22Rv1 (cell line): Measurements from ENCODE around the gene UMODL1.

ENCODE experiments used
- H3K27ac ChIP-seq: fragments of 450-650 bp; 2 replicates; pipeline ENCODE4 v1.5.1; 2017
- ZFX ChIP-seq: fragments of 450-650 bp; IDR thresholded peaks from 2 replicates; pipeline ENCODE4 v1.6.1; 2017; ENCODE audit warnings: antibody characterized with exemption, borderline replicate concordance
- TF ChIP-seq, protein P1 (sequence below): fragments of 450-650 bp; IDR thresholded peaks from 2 replicates; pipeline ENCODE4 v1.5.1; 2017; ENCODE audit warnings: mild to moderate bottlenecking

The UMODL1 gene

DNA sequence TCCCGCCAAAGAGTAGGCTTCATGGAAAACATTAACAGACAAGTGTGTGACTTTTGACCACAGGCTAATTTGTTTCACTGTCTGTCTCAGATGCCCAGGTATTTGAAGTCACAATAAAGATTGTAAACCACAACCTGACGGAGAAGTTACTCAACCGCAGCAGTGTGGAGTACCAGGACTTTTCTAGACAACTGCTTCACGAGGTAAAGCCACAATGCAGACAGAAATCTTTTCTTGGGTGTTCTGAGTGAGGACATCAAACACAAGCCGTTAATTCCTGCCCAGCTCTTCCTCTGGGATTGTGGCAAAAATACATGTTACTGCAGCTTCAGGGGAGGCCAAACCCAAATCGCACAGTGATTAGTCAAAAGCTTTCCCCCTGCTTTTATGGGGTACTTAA lies 31.0 kb downstream of the UMODL1 start:
- H3K27ac ChIP-seq: no peak overlapping the region
- TF ChIP-seq ZFX: no peak
- TF ChIP-seq, protein P1, sequence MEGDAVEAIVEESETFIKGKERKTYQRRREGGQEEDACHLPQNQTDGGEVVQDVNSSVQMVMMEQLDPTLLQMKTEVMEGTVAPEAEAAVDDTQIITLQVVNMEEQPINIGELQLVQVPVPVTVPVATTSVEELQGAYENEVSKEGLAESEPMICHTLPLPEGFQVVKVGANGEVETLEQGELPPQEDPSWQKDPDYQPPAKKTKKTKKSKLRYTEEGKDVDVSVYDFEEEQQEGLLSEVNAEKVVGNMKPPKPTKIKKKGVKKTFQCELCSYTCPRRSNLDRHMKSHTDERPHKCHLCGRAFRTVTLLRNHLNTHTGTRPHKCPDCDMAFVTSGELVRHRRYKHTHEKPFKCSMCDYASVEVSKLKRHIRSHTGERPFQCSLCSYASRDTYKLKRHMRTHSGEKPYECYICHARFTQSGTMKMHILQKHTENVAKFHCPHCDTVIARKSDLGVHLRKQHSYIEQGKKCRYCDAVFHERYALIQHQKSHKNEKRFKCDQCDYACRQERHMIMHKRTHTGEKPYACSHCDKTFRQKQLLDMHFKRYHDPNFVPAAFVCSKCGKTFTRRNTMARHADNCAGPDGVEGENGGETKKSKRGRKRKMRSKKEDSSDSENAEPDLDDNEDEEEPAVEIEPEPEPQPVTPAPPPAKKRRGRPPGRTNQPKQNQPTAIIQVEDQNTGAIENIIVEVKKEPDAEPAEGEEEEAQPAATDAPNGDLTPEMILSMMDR: no peak

DNA sequence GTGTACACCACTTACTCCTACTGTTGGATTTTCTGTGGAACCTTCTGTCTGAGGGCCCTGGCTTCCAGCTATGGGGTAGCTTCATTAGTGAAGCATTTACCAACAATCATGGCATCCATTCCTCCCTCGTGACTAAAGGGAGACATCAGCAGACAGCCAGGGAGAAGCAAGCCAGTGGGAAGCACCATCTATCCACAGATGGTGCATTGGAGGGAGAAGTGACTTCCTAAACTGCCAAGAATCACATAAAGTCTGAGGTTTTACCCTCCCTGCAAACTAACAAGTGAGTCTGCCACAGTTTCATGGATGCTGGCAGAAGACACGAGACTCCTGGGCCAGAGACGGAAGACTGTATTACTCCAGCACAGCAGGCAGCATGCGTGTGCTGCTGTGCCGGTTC lies 31.4 kb downstream of the UMODL1 start:
- no peak for TF ChIP-seq ZFX
- TF ChIP-seq, protein P1: no peak
- no peak overlapping the region for H3K27ac ChIP-seq

DNA sequence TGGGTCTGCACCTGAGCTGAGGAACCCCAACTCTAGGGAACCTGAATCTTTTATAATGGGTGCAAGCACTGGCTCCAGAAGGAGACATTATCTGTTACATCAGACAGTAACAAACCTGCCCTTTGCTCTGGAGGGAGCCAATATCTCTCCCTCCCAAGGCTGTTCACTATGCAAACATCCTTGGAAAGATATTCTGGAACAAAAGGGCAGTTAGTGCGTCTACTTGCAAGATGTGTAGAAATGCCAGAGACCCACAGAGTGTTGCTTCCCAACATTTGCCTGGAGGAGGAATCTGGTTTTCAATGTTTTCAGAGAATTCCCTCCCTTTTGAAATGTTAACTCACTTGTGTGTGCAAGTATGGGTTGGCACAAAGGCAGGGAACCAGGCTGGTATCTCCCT lies 31.9 kb downstream of the UMODL1 start:
- TF ChIP-seq ZFX: no peak
- TF ChIP-seq, protein P1: no peak

DNA sequence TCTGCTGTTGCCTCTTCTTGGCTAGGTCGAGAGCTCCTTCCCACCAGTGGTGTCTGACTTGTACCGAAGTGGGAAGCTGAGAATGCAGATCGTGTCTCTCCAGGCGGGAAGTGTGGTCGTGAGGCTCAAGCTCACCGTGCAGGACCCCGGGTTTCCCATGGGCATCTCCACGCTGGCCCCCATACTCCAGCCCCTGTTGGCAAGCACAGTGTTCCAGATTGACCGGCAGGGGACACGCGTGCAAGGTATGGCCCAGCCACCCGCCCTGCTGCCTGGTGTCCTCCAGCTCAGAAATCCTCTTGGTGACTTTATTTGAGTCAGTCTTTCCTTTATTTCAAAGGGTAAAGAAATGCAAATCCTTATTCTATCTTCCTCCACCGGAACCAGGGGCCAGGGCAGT lies 32.7 kb downstream of the UMODL1 start:
- no peak for TF ChIP-seq ZFX
- TF ChIP-seq, protein P1: no peak
- H3K27ac ChIP-seq: no peak overlapping the region

More for the DNA sequence above, 31.9 kb downstream of the UMODL1 start:
- no peak overlapping the region for H3K27ac ChIP-seq

DNA sequence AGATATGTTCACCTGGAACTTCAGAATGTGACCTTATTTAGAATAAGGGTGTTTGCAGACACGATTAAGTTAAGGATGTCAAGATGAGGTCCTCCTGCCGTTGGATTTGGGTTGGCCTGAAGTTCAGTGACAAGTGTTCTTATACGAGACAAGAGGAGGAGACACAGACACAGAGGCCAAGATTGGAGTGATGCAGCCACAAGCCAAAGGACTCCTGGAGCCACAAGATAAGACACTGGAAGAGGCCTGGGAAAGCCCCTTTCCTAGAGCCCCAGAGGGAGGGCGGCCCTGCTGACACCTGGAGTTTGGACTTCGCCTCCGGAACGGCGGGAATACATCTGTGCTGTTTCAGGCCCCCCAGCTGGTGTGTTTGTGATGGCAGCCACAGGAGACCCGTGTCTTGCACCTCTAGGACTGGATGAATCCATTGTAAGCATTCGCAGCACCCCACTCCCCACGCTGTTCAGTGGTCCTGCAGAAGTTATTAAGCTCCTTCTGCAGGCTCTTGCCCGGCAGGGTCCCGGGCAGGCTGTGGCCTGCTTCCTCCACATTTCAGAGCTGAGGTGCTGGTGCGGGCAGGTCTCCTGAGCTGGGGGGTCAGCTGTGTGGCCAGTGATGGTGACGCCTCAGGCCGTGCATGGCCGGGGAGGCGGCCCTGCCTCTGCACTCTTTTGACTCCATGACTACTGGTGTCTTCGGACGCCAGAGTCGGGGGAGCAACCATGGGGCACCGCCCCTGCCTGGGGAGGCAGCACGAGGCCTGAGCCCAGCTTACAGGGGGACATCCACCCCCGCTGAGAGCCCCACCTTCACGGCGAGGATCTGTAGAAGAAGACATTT lies 34.6 kb downstream of the UMODL1 start:
- H3K27ac ChIP-seq: no peak overlapping the region
- TF ChIP-seq, protein P1: no peak
- TF ChIP-seq ZFX: no peak

DNA sequence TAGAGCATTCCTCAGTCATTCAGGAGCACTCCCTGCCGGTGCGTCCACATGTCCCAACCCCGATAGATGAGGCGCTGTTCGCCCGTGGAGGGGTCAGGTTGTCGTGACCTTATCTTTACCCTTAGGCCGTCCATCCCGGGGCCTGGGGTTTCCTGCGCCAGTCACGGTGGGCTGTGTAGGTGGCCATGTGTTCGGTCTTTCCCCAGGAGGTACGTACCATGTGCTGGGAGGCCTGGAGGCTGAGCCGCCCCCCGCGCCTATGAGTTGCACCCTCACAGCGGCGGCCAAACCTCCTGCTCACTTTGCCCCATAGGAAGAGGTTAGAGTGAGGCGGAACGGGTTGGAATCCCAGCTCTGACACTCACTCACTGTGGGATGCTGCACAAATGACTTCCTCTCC lies 35.3 kb downstream of the UMODL1 start:
- TF ChIP-seq, protein P1: no peak
- TF ChIP-seq ZFX: no peak
- H3K27ac ChIP-seq: no peak overlapping the region

DNA sequence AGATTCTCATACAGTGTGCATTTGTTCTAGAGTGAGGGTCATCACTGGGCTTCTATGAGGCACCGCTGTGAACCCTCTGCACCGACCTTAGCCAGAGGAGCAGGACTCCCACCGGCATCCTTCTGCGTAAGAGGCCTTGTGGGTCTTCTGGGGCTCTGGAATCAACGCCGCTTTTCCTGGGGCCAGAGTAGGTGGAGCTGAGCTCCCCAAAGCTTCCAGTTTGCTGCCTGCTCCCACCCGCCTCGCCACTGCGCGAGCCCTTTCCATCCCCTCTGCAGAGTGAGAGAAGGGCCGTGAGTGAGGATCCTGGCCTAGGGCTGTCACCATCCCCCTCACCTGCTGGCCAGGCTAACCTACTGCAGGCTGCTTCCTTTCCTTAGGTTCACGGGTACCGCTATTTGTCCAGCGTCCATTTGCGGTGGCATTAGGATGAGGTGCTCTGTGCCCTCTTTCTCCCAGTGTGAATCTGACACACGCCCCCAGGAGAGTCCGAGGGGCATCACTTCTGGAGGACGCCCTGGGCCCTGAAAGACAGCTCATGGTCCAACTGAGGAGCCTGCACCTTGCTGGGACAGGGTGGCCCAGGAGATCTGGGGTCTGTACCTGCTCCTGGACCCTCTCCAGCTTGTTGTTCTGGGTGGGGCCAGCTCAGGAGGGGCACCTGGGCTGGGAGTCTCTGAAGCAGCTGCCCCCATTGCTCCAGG lies 36.2 kb downstream of the UMODL1 start:
- H3K27ac ChIP-seq: no peak overlapping the region
- TF ChIP-seq, protein P1: no peak
- no peak for TF ChIP-seq ZFX
